Right atrium auricular region (tissue), 2 donors: Measurements from ENCODE around the gene DCHS2. TPM values are rescaled to one million over a fixed set of nuclear protein-coding genes. Genes with fewer than 3 reads are reported as not detected.

Experiments used
- DNase-seq: peaks from one replicate; pipeline ENCODE4 v3.0.0-alpha.2; 2019; ENCODE audit warnings: low spot score
- H3K27ac ChIP-seq, 2 donors: fragments of 200-600 bp; sonication (generic); 1 replicate in 1 of 2; 2 replicates in 1 of 2; pipeline ENCODE4 v1.5.1; 2016 to 2019
- H3K27me3 ChIP-seq, 2 donors: fragments of 200-600 bp; sonication (generic); one replicate each; pipeline versions ENCODE4 v1.5.1 to v1.6.0; 2017 to 2019
- H3K36me3 ChIP-seq: fragments of 200-600 bp; sonication (generic); one replicate; pipeline ENCODE4 v1.5.1; 2016
- H3K4me1 ChIP-seq, 2 donors: fragments of 200-600 bp; sonication (generic); one replicate each; pipeline versions ENCODE4 v1.5.1 to v1.6.0; 2017 to 2019
- H3K4me3 ChIP-seq, 2 donors: fragments of 200-600 bp; sonication (generic); 1 replicate in 1 of 2; 2 replicates in 1 of 2; pipeline ENCODE4 v1.5.1; 2017 to 2019; ENCODE audit warnings: mild to moderate bottlenecking in 1 of 2, moderate library complexity in 1 of 2
- H3K9me3 ChIP-seq, 2 donors: fragments of 200-600 bp; sonication (generic); one replicate each; pipeline ENCODE4 v1.5.1; 2019
- total RNA-seq, 2 donors: library from RNA; depleted of rRNA; stranded (reverse); fragments of >200 nt; gene quantifications; one replicate each; pipeline ENCODE4 v1.1.0, GENCODE V29; 2016
- TF ChIP-seq, protein P1 (sequence below), 2 donors: fragments of 200-600 bp; sonication (generic); IDR thresholded peaks; one replicate each; pipeline ENCODE4 v1.5.1; 2019; ENCODE audit warnings: antibody characterized with exemption in 2 of 2

The DCHS2 gene
- total RNA-seq, 2 donors from 2014 or later = 0.04 TPM; not detected in 1

DNA sequence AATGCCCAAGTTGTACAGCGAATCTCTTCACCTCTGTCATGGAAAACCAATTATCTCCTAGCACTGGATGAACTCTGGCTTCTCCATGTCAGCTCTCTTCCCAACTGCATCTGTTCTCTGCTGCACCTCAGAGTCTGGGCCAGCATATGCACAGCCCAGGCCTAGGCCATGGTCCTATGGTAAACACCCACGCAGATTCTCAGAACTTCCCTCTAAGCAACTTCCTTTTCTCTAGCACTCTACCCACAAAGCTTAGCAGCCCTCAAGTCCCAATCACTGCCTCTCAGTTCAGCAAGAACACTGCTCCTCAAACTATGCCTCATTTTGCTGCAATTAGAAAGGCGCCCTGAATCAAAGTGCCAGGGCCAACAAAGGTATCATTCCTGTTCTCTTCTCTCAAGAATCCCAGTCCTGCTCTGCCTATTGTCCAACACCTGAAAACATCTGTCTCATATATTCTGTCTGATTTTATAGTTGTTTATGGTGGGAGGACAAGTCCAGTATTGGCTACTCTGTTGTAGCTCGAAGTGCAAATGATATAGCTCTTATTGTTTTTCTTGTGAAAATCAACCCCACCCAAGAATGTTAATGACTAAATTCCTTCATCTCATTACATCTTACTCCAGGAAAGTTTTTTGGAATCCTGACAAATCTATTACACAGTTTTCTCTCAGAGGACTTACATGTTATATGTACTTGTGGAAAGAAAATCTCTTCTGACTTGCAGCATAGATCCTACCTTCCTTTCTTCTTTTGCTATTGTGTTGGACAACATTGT lies 85.4 kb downstream of the DCHS2 start:
- Histone ChIP-seq H3K27me3 (no peaks in the 10 kb centered on the region), H3K27ac (no peak overlapping the region), H3K4me3 (no peak overlapping the region), H3K9me3 (peaks cover 0 to 4% of the 10 kb centered on the region in 2 donors), H3K36me3 (no peaks in the 10 kb centered on the region), H3K4me1 (no peaks in the 10 kb centered on the region)
- no peak for DNase-seq
- TF ChIP-seq, protein P1, sequence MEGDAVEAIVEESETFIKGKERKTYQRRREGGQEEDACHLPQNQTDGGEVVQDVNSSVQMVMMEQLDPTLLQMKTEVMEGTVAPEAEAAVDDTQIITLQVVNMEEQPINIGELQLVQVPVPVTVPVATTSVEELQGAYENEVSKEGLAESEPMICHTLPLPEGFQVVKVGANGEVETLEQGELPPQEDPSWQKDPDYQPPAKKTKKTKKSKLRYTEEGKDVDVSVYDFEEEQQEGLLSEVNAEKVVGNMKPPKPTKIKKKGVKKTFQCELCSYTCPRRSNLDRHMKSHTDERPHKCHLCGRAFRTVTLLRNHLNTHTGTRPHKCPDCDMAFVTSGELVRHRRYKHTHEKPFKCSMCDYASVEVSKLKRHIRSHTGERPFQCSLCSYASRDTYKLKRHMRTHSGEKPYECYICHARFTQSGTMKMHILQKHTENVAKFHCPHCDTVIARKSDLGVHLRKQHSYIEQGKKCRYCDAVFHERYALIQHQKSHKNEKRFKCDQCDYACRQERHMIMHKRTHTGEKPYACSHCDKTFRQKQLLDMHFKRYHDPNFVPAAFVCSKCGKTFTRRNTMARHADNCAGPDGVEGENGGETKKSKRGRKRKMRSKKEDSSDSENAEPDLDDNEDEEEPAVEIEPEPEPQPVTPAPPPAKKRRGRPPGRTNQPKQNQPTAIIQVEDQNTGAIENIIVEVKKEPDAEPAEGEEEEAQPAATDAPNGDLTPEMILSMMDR (IDR thresholded peaks at IDR 0.05) = no peak

DNA sequence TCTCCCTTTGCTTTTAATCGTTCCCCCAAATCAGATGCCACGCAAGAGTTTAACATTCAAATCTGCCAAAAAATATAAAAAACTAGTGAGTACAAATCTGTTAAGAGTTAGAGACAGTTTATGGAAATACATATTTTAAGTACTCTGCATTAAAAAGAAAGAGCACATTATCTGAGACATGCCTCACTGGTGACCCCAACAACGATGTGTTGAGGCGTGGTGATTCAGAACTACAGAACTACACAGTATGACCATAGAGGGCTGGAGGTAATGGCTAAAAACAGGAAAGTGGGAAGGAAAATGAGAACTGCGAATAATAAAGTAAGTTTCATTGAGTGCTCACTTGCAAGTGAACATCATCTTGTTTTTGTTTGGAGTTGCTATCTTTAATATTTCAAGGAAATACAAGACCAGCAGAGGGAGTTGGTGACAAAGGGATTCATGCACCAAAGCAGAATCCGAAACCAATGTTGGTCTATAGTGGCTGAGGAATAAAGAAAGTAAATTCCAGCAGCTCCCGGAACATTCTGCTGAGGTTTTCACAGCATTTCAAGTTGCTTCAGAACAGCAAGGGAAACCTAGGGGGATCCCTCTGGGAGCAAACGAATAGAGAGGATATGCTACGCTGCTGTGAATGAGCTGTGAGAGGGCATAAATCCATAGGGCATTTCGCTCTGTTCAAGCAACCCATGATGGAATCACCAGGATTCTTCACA lies 92.2 kb downstream of the DCHS2 start:
- TF ChIP-seq, protein P1 (IDR thresholded peaks at IDR 0.05) = peak in 1 of 2 donors; percentile 51
- H3K36me3 ChIP-seq = no peaks in the 10 kb centered on the region
- no peak for DNase-seq
- H3K9me3 ChIP-seq = peaks cover 0 to 4% of the 10 kb centered on the region in 2 donors
- no peaks in the 10 kb centered on the region for H3K4me1 ChIP-seq
- H3K27me3 ChIP-seq = no peaks in the 10 kb centered on the region
- no peak overlapping the region for H3K27ac ChIP-seq
- no peak overlapping the region for H3K4me3 ChIP-seq

- TF ChIP-seq, protein P1 (IDR thresholded peaks at IDR 0.05) = no peak
- Histone ChIP-seq H3K27ac (no peak overlapping the region), H3K4me3 (no peak overlapping the region), H3K9me3 (no peaks in the 10 kb centered on the region), H3K4me1 (no peaks in the 10 kb centered on the region), H3K27me3 (no peaks in the 10 kb centered on the region), H3K36me3 (no peaks in the 10 kb centered on the region)
- DNase-seq = no peak
These were observed 101.3 kb downstream of the DCHS2 start for GRCh38 chr4:154390324-154390723.

DNA sequence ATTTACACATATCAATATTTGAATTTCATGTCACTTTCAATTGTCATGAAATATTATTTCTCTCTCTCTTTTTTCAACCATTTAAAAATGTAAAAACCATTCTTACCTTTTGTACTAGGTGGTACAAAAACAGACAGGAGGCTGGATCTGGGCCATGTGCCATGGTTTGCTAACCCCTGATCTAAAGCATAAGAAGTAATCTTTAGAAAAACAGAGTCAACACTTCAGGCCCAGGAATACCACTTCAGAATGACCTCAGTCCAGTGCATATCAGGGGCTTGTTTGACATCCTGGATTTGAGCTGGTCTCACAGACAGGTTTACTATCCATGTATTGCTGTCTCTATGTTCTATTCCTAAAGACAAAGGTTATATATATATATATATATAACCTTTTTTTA lies 102.5 kb downstream of the DCHS2 start:
- no peak overlapping the region for H3K27ac ChIP-seq
- H3K27me3 ChIP-seq = no peaks in the 10 kb centered on the region
- H3K4me3 ChIP-seq = no peak overlapping the region
- DNase-seq = no peak
- no peaks in the 10 kb centered on the region for H3K36me3 ChIP-seq
- no peaks in the 10 kb centered on the region for H3K9me3 ChIP-seq
- TF ChIP-seq, protein P1 (IDR thresholded peaks at IDR 0.05) = no peak
- no peaks in the 10 kb centered on the region for H3K4me1 ChIP-seq

GRCh38 chr4:154384012-154384411 lies 107.6 kb downstream of the DCHS2 start:
- Histone ChIP-seq H3K4me1 (no peaks in the 10 kb centered on the region), H3K9me3 (peaks cover 0 to 3% of the 10 kb centered on the region in 2 donors), H3K27me3 (no peaks in the 10 kb centered on the region), H3K36me3 (no peaks in the 10 kb centered on the region), H3K27ac (no peak overlapping the region), H3K4me3 (no peak overlapping the region)
- TF ChIP-seq, protein P1 (IDR thresholded peaks at IDR 0.05) = no peak
- DNase-seq = no peak
